GM21367 (cell line): ENCODE measurements around the gene DEK.
"Not testable (repeated sequence)": the region's sequence is repeated elsewhere in the genome, so short reads cannot be mapped to it uniquely, and the experiment has no call there.

Source experiments
- ATAC-seq: cut with Tn5 transposase; IDR thresholded peaks from one replicate; pipeline ENCODE4 v1.9.1; 2021; ENCODE audit not compliant: unreplicated experiment

DEK gene, protein sequence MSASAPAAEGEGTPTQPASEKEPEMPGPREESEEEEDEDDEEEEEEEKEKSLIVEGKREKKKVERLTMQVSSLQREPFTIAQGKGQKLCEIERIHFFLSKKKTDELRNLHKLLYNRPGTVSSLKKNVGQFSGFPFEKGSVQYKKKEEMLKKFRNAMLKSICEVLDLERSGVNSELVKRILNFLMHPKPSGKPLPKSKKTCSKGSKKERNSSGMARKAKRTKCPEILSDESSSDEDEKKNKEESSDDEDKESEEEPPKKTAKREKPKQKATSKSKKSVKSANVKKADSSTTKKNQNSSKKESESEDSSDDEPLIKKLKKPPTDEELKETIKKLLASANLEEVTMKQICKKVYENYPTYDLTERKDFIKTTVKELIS

DNA sequence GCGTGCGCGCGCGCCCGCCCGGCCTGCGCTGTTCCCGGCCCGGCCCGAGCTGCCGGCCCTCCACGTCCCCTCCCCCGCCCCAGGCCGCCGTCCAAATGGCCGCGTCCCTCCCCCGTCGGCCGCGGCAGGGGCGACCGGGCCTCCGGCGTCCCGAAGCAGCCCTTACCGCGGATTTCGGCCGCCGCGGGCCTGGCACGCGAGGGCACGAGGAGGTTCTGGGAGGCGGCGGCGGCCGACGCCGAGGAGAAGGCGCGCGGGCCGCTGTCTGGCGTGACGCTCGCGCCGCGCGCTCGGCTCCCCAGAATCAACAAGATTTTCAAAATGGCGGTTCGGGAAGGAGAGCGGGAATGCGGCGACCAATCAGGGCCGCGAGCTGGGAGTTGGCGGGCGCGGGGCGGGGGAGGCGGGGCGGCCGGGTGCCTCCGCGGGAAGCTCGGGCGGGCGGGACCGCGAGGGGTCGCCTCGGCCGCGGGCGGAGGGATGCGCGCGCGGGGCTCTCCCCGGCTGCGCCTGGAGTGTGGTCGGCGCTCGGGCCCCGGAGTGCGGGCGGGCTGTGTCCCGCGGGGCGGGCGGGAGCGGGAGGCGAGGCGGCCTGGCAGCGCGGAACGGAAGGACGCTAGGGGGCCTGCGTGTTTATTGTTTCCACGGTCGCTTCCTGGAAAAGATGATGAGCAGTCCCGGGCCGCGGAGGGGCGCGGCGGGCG is at the start of gene DEK:
TSS of gene DEK (minus strand) at position 312 of the 704 bp plus-strand sequence. CDS start 543 bp downstream, outside the sequence.
- peak; percentile 28 for ATAC-seq

DNA sequence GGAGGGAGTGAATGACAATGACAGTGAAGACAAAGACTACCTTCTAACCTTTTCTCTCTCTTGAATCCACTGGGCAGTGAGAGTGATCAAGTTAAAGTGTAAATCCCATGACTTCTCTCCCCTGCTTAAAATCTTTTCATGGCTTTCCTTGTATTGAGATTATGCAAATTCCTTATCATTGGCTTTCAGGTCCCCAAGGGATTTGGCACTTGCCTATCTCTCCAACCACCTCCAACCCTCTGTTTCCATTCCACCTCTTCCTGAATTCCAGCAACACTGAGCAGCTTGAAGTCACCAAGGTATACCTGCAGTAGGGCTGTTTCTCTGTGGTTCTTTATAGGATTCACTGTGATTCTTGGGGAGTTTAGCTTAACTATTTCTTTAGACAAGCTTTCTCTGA is 48.0 kb upstream of the DEK start:
- no peak for ATAC-seq

DNA sequence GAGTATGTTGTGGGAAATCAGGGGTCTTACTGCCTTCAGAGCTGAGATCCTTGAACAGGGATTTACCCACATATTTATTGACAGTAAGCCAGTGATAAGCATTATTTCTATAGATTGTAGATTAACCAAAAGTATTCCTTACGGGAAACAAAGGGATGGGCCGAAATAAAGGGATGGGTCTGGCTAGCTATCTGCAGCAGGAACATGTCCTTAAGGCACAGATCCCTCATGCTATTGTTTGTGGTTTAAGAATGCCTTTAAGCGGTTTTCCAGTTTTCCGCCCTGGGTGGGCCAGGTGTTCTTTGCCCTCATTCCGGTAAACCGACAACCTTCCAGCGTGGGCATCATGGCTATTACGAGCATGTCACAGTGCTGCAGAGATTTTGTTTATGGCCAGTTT is 45.7 kb upstream of the DEK start:
- not testable (repeated sequence) for ATAC-seq

DNA sequence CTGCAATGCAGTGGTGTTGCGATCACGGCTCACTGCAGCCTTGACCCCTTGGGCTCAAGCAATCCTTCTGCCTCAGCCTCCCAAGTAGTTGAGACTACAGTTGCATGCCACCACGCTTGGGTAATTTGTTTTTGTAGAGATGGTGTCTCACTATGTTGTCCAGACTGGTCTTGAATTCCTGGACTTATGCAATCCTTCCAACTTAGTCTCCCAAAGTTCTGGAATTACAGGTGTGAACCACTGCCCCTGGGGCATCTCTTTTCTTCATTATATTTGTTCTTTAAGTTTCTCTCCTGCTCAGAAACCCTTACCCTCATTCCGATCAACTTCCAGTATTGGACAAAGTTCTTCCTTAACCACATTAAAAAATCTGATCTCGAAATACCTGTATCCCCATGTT is 44.7 kb upstream of the DEK start:
- no peak for ATAC-seq

DNA sequence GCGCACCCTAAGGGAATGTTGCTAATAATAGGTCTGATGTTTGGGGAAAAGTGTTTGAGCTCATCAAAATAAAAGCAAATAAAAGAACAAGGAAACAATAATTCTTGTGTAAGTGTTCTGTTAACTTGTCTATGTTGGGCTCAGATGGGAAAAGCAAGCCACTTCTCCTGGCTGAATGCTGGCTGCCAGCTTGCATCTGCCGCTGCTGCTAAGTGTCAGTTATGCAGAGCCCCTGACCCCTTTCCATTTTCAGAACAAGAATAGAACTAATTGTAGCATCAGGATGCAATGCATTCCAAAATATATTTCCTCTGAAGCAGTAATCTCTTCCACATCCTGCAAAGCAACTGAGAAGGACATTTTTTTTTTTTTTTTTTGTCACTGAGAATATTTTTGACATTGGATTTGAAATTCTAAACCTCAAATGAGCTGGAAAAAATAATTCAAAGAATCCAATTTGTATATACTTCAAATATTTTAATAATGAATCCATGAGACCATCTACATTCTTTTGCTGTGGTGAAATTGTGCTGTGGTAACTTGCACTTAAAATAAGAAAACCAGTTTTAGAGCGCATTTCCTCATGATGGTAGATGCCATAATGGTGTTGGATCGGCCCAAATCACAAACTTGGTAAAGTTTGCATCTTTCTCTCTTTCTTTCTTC is 43.9 kb upstream of the DEK start:
- ATAC-seq = no peak

DNA sequence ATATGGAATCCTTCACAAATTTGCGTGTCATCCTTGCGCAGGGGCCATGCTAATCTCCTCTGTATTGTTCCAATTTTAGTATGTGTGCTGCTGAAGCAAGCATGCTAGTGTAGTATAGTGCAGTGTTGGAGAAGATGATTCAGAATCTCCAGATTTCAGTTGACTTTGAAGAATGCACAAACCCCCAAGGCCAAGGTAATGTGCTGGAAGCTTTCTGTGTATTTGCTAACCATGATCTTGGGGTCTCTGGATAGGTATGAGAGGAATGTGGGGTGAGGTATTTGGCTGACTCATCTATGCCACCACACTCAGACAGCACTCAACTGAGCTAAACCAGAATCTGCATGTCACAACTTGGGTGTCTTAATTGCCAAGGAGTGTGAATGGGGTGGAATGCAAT is 42.6 kb upstream of the DEK start:
- ATAC-seq = no peak

DNA sequence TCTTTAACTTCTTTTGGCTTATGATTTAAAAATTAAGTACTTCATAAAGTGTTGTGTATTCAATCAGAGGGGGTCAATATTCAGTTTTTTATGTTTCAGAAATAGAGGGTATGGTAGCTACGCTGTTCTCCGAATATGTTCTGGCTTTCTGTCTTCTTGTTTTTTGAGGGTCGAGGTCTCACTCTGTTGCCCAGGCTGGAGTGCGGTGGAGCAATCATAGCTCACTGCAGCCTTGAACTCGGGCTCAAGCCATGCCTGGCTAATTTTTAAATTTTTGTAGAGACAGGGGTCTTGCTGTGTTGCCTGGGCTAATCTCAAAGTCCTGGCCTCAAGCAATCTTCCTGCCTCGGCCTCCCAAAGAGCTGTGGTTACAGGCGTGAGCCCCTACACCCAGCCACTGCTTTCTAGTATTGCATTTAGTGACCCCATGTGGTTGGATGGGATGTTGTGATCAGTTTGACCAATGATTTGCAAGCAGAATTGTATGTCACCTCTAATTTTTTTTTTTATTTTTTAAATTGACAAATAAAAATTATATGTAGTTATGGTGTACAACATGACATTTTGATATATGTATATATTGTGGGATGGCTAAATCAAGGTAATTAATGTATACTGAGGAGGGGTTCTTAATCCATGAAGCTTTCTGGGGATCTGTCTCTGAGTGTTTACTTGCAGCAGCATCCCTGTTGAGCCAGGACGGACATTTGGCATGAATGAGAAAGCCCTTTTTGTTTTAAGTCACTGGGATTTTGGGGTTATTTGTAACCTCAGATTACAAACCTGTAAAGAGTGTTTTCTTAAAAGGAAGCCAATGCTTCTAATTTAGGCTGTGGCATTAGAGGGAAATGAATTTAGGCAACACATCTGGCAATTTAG is 38.5 kb upstream of the DEK start:
- no peak for ATAC-seq

DNA sequence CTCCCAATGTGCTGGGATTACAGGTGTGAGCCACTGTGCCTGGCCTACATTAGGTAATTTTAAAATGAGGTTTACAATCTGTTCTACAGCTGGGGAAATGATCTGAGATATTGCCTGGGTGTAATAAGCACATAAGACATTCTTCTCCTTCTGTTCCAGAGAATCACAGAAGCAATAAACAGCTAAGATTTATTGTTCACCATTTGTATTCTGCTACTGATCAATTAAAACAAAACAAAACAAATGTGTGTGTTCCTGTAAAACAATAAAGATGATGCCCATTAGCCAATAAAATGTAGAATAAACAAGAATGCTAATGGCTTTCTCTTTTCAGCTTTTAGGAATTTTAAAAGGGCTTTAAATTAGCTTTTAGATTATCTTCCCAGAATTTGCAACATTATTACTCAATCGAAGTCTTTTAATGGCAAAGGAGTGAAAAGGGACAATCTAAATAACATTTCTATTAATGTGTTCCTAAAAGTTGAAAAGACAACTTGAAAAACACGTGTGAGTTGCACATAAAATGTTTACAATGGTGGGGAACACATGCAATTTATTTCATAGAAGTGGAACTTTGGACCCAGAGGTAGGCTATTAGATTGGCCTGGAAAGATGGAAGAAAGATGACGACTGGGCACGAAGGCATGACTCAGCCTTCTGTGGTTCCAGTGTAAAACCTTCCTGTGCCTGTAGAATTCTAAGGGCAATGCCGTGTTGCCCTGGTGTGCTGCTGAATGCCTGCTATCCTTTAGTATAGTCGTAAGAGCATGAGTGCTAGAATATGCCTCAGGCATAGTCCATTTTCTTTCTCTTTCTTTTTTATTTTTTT is 29.0 kb upstream of the DEK start:
- no peak for ATAC-seq

DNA sequence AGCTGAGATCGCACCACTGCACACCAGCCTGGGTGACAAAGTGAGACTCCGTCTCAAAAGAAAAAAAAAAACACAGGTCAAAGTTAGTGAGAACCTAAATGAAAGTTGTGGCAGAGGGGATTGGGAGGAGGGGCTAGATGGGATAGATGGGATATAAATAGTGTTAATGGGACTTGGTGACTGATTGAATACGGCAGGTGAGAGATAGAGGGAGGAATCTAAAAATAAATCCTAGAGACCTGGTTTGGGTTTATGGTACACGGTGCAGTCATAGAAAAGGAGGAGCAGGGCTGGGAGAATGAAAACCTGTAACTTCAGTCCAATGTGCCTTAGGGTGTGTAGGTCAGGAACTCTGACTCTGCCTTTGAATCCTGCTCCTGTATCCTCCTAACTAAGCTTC is 25.0 kb upstream of the DEK start:
- no peak for ATAC-seq

DNA sequence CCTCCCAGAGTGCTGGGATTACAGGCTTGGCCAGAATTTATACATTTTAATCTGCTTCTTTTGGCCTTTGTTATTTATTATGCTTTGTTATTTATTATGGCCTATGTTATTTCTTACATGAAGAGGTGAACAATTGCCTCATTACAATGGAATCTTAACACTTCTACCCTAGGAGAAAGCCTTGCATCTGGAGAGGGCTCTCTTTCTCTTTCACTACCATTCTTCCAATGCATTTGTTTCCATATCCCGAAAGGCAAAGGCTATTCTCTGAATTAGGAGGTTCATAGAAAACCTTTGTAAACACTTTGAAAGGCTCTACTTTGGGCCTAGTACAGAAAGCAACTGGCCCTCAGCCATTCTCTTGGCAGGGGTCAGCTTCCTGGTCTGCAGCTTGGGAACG is 19.9 kb upstream of the DEK start:
- ATAC-seq = no peak

DNA sequence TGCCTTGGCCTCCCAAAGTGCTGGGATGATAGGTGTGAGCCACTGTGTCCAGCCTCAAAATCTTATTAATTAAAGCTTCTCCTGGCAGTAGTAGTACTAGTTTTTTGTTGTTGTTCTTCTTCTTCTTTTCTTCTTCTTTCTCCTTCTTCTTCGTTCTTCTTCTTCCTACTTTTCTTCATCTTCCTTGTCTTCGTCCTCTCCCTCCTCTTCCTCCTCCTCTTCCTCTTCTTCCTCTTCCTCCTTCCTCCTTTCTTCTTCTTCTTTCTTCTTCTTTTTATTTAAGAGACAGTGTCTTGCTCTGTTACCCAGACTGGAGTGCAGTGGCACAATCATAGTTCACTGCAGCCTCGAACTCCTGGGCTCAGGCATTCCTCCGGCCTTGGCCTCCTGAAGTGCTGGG is 17.2 kb upstream of the DEK start:
- no peak for ATAC-seq

DNA sequence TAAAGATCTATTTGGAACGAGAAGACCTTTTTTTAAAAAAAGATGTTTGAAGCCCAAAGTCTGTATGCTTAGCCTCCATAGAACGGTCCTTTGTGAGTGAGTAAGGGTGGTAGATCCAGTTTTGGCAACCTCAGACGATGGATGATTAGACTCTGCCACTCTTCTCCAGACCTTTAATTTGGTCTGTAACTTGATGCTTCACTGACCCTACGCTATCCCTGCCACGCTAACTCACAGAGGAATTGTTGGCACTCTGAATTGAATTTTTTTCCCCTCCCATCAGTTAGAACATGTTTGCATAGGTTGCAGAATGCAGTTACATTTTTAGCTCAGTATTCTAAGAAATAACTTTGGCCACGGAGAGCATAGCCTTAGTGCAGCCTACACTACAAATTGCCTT is 15.8 kb upstream of the DEK start:
- ATAC-seq = no peak

DNA sequence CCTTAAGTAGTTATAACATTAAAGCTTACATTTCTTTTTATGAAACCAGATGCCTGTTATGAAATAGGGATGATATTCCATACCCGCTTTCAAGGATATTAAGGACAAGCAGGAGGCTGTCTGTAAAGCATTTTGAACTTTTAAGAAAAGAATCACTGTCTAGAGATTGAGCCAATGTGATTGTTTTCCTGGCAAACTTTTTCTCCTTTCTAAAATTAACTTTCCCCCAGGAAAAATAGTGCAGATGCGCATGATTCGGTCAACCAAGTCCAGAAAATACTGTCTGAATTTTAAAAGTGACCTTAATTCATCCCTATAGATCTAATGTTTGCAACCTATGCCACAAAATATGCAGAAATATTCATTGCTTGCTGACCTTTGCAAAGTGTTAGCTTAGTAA is 15.1 kb upstream of the DEK start:
- ATAC-seq = no peak

DNA sequence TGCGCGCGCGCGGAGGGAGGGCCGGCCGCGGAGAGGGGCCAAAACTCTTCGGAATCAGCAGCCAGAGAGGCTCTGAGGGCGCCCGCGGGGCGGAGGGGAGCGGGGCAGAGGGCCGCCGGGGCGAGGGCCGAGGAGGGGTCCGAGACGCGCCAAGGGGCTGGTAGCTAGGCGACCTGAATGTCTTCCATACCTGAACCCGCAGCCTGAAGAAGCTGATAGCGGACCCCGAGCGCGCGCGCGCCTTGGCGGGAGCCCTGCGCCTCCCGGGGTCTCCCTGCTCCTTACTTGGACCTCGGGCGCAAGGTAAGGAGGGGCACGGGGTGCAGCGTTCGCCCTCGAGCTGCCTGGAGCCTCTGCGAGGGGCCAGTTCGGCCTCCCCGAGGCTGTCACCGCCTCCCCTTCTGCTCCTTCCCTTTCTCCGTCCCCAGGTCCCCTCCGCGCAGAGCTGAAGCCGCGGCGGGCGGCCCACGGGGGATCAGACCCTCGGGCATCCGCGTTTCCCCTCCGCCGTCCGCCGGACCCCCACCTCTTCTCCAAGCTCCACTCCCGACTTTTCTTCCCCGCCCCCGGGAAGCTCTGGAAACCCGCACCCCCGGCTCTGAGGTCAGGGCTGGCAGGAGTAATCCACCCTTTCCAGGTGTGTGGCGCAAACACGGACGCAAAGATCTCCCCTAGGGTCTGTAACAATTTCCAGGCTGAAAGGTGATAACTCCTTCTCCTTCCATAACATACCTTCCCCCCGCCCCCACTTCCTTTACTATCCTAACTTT is 13.1 kb upstream of the DEK start:
- ATAC-seq = no peak

DNA sequence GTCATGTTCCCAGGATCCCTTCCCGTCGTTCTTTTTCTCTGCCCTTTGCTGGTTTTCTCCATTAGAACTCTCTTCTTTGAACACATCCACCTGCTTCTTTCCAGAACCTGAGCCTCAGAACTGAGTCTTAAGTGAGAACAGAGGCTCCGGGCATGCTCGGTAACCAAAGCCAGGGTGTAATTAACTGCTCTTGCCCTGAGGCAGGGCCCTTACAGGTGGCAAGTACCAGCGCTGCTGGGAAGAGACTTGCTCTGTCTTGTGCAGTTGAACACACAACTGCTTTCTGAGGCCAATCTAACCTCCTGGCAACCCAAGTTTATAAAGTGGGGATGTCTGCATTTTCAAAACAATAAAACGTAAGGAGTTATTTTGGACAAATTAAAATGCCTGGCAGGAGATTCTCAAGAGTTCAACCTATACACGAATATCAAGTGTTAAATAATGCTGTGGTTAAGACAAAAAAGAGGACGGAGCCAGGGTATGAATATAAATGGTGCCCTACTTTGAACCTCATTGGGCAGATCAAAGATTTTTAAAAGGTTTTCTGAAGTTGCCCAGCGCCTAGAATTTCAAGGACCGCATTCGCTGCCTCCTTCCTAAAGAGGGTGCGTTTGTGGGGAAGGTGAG is 12.4 kb upstream of the DEK start:
- ATAC-seq = no peak

DNA sequence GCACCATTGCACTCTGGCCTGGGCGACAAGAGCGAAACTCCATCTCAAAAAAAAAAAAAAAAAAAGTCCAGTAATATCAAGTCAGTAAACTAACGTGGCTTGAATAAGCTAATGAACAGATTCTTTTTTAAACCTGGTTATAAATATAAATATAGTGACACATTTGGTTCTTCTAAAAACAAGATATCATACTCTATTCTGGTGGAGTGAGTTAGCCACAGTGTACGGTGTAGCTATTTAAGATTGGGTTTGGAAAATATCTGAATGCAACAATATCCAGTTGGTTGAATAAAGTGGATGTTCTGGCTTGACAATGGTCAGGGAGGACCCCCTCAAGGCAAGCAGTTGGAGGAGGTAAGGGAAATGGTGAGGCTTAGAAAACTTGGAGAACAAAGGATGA is 5.9 kb upstream of the DEK start:
- ATAC-seq = no peak

DNA sequence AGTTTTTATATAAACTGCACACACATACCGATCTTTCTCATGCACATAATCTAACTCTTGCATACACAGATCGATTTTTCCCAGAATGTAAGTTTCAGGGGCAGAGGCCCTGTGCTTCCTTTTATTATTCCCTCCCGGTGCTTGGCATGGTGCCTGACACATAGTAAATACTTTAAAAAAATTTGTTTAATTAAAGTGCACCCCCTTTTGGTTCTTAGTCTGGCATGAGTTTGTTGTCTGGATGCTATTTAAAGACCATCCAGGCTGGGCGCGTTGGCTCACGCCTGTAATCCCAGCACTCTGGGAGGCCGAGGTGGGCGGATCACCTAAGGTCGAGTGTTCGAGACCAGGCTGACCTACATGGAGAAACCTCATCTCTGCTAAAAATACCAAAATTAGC is 5.4 kb upstream of the DEK start:
- ATAC-seq = no peak

DNA sequence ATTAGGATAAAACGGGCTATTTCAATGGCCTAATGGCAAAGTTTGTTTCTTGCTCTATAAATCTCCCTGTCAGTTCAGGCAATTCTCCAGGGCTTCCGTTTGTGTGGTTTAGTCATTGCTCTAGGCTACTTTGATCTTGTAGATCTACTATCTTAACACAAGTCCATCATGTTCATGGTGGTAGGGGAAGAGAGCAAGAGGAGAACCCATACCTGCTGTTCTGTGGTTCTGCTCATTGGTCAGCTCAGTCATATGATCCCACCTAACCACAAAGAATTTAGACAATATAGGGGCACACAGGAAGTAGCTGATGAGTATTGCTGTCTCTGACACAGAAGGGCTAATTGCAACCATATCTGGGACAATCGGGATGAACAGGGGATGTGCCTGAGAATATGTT is 4.9 kb upstream of the DEK start:
- ATAC-seq = no peak

DNA sequence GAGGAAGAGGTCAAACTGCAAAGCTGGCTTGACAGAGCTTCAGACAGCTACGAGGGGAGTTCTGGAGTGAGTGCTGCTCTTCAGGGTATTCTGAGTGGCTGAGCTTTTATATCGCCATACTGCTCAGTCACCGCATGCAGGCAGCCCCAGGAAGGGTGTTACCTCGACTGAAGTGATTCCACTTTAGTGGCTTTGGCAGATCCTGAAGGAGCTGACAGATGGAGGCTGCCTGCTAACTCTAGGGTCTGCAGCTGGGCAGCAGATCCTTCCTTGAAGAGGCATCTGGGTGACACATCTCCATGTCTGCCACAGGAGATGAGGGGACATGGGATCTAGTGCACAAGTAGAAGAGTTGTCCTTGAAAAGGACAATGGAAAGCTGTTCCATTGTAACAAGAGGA is 3.7 kb upstream of the DEK start:
- ATAC-seq = no peak
